GM12801 (cell line): ENCODE measurements around the gene LTBP3.

Experiments used
- CTCF ChIP-seq: IDR thresholded peaks from one replicate; pipeline ENCODE4 v1.5.1; 2011; ENCODE audit warnings: control low read depth; ENCODE audit not compliant: insufficient read length; ENCODE audit errors: extremely low read depth

The LTBP3 gene

DNA sequence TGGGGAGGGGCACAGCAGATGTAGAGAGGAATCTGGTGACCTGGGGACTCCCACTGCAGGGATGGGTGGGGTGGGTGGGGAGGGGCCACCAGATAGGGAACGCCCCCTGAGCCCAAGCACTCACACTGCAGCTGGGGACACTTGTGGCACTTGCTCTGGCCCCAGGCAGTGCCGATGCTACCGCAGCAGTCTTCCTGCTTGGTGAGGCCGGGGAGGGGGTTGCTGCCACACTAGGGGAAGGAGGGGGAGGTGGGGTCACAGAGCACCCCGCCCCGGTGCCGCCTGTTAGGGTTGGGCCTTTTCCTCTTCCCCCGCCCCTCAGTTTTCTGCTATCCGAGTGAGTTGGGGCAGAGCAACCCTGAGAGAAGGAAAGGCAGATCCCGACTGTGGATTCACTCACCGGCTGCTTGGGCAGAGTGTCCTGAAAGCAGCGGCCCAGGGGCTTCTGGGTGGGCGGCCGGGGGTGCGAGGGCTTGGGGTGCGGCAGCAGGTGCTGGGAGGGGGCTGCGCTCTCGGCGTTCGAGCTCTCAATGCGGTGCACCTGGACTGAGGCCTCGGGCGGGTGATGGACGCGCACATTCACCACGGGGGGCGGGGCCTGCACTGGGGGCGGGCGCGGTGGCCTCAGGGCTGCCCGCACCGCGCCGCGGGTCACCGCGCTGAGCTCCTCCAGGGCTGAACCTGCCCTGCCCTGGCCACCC lies 4.7 kb downstream of the LTBP3 start:
- TF ChIP-seq CTCF: no peak

DNA sequence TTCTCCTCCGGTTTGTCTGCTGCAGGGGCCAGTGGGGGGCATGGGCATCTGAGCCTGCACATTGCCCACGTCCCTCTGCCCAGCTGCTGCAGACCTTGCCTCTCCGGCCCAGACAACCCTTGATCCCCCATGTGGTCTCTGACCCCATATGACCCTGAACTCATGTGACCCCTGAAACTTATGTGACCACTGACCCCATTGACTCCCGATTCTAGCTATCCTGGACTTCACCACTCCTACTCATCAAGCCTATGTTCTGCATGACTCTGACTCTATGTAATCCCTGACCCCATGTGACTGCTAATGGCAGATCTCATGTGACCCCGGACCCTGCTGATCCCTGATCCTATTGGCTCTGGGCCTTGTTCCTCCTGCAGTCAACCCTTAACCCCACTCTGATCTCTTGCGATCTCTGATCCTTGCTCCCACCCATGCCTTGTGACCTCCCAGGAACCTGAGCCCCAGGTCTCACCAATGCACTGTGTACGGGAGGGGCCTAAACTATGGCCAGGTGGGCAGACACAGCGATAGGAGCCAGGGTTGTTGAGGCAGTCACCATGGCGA lies 5.7 kb downstream of the LTBP3 start:
- no peak for TF ChIP-seq CTCF

- TF ChIP-seq CTCF: peak; percentile 53
Observed at GRCh38 chr11:65551572-65552387, 6.4 kb downstream of the LTBP3 start.

GRCh38 chr11:65549096-65549495 lies 9.1 kb downstream of the LTBP3 start:
- TF ChIP-seq CTCF: no peak

DNA sequence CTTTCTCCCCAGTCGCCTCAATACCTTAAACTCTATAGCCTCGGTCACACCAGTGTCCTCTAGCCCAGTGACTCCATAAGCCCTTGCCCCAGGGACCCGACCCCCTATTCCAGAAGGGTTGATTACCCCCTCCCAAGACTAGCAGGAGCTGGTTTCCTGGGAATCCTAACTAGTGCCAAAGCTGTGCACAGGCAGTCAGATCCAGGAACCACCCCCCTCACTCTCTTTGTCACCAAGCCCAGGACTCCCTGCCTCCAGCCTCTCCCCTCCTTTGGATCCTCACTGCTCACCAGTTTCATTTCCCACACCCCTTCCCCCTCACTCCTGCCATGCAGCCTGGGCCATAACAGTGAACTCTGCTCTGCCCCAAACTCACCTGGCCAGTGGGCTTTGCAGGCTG lies 9.8 kb downstream of the LTBP3 start:
- TF ChIP-seq CTCF: no peak

DNA sequence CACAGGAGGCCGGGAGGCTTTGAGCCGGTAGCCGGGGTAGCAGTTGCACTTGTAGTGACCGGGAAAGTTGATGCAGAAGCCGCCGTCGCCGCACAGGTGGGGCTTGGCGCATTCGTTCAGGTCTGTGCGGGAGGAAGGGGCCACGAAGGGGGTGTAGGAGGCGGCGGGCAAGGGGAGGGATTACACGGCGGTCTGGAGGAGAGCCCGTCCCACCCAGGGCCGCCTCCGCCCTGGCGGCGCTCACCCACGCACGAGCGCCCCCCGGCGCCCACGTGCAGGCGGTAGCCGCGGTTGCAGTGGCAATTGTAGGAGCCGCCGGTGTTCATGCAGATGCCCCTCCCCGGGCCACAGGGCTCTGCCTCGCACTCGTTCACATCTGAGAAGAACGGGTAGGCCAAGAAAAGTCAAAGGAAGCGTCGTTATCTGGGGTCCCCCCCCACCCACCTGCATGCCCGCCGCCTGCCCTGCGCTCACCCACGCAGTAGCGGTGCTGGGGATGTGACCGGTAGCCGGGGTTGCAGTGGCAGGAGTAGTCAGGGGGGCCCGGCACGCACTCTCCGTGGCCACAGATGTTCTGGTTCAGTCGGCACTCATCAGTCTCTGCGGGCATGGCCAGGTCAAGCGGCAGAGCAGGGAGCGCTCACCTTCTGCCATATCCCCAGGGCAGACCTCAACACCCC lies 10.6 kb downstream of the LTBP3 start:
- no peak for TF ChIP-seq CTCF
